Astrocyte (in vitro differentiated cells and primary cell): ENCODE data around the gene MIS12. TPM values are rescaled to one million over a fixed set of nuclear protein-coding genes. Genes with fewer than 3 reads are reported as not detected.
A peak's percentile ranks its signal among the peaks of the same experiment; 100 is the strongest.

Experiments used
- DNase-seq: peaks from one replicate; pipeline ENCODE4 v3.0.0-alpha.2; 2010; ENCODE audit warnings: low read depth
- FAIRE-seq: peaks from 2 replicates; lab custom pipeline; 2011; peaks lifted over from hg19 to GRCh38; lab: Jason Lieb, UNC
- H2AFZ ChIP-seq: 2 replicates; pipeline ENCODE4 v1.6.0; 2012; ENCODE audit warnings: low read depth, low read length, inconsistent platforms
- H3K27ac ChIP-seq: 2 replicates; pipeline ENCODE4 v1.5.1; 2011; ENCODE audit warnings: low read depth, low read length, inconsistent platforms
- H3K27me3 ChIP-seq: 2 replicates; pipeline ENCODE4 v1.6.0; 2011; ENCODE audit warnings: low read length, inconsistent platforms; ENCODE audit not compliant: insufficient read depth
- H3K36me3 ChIP-seq: 2 replicates; pipeline ENCODE4 v1.5.1; 2011; ENCODE audit warnings: low read length, inconsistent platforms; ENCODE audit not compliant: insufficient read depth
- H3K4me1 ChIP-seq: 2 replicates; pipeline ENCODE4 v1.5.1; 2011; ENCODE audit warnings: low read length, inconsistent platforms; ENCODE audit not compliant: insufficient read depth
- H3K4me2 ChIP-seq: 2 replicates; pipeline ENCODE4 v1.6.0; 2012; ENCODE audit warnings: low read length, inconsistent platforms
- H3K4me3 ChIP-seq: 2 replicates; pipeline ENCODE4 v1.5.1; 2011; ENCODE audit warnings: low read depth, mild to moderate bottlenecking, low read length, inconsistent platforms; ENCODE audit not compliant: insufficient read depth
- H3K79me2 ChIP-seq: 2 replicates; pipeline ENCODE4 v1.6.0; 2012; ENCODE audit warnings: mild to moderate bottlenecking, low read length, inconsistent platforms; ENCODE audit not compliant: insufficient read depth
- H3K9ac ChIP-seq: 2 replicates; pipeline ENCODE4 v1.6.0; 2012; ENCODE audit warnings: mild to moderate bottlenecking, low read length, inconsistent platforms
- H3K9me3 ChIP-seq: 2 replicates; pipeline ENCODE4 v1.5.1; 2012; ENCODE audit warnings: low read depth, mild to moderate bottlenecking, low read length, inconsistent platforms; ENCODE audit not compliant: insufficient read depth
- H4K20me1 ChIP-seq: 2 replicates; pipeline ENCODE4 v1.6.0; 2012; ENCODE audit warnings: low read length, inconsistent platforms; ENCODE audit not compliant: insufficient read depth
- H3K27ac Mint-ChIP-seq: one replicate; pipeline ENCODE4 v1.8.0; 2021; ENCODE audit warnings: mild to moderate bottlenecking, mixed read lengths; ENCODE audit not compliant: unreplicated experiment
- H3K27me3 Mint-ChIP-seq: one replicate; pipeline ENCODE4 v1.8.0; 2021; ENCODE audit warnings: low read depth, mixed read lengths; ENCODE audit not compliant: unreplicated experiment
- H3K36me3 Mint-ChIP-seq: one replicate; pipeline ENCODE4 v1.8.0; 2021; ENCODE audit warnings: low read depth, mixed read lengths; ENCODE audit not compliant: unreplicated experiment
- H3K4me1 Mint-ChIP-seq: one replicate; pipeline ENCODE4 v1.8.0; 2021; ENCODE audit warnings: low read depth, mixed read lengths; ENCODE audit not compliant: unreplicated experiment
- H3K4me3 Mint-ChIP-seq: one replicate; pipeline ENCODE4 v1.8.0; 2021; ENCODE audit warnings: mild to moderate bottlenecking, moderate library complexity, mixed read lengths; ENCODE audit not compliant: unreplicated experiment
- H3K9me3 Mint-ChIP-seq: one replicate; pipeline ENCODE4 v1.8.0; 2021; ENCODE audit warnings: mild to moderate bottlenecking, mixed read lengths; ENCODE audit not compliant: unreplicated experiment
- CTCF ChIP-seq: IDR thresholded peaks from 2 replicates; pipeline ENCODE4 v1.5.1; 2011; ENCODE audit warnings: low read depth, mild to moderate bottlenecking, inconsistent platforms, low read length, moderate library complexity; ENCODE audit not compliant: insufficient read depth
- EZH2 ChIP-seq: IDR thresholded peaks from 2 replicates; pipeline ENCODE4 v1.6.1; 2012; ENCODE audit warnings: mild to moderate bottlenecking, low read length, inconsistent platforms; ENCODE audit not compliant: insufficient read depth
- total RNA-seq: library from RNA; stranded (reverse); gene quantifications from 2 replicates; pipeline ENCODE4 v1.2.1, GENCODE V29; 2021

The MIS12 gene
- total RNA-seq, 1 donor from 2014 or later, result 12.2 TPM

- Mint-ChIP-seq H3K27me3 (no peaks in the 10 kb centered on the region), H3K36me3 (peaks cover 13% of the 10 kb centered on the region), H3K9me3 (no peaks in the 10 kb centered on the region), H3K4me1 (peaks cover 14% of the 10 kb centered on the region), H3K27ac (peak within 1 kb of the TSS; percentile 92), H3K4me3 (peak within 1 kb of the TSS; percentile 89)
- Histone ChIP-seq H3K27me3 (no peaks in the 10 kb centered on the region), H3K79me2 (peaks cover 44% of the 10 kb centered on the region), H3K27ac (peak within 1 kb of the TSS; percentile 72), H3K36me3 (peaks cover 34% of the 10 kb centered on the region), H3K9ac (peak within 1 kb of the TSS; percentile 95), H3K9me3 (no peaks in the 10 kb centered on the region), H3K4me3 (peak within 1 kb of the TSS; percentile 99), H3K4me1 (peaks cover 14% of the 10 kb centered on the region), H4K20me1 (peaks cover 28% of the 10 kb centered on the region), H2AFZ (peak within 1 kb of the TSS; percentile 90), H3K4me2 (peak within 1 kb of the TSS; percentile 99)
- peak; percentile 93 for TF ChIP-seq CTCF
- TF ChIP-seq EZH2, result no peak
- FAIRE-seq (no peak), DNase-seq (peak; percentile 75)
Measured at GRCh38 chr17:5438716-5439445, 47.5 kb upstream of the MIS12 start, which contains the start of gene C1QBP. TSS of gene C1QBP (minus strand) at chr17:5439155. CDS start at chr17:5439073, 82 bp downstream.

- TF ChIP-seq EZH2, result no peak
- TF ChIP-seq CTCF, result no peak
- peak overlapping the region; percentile 45 for H3K27ac Mint-ChIP-seq
- no peak for FAIRE-seq
- H3K4me1 ChIP-seq, result peaks cover 14% of the 10 kb centered on the region
- peak overlapping the region; percentile 99 for H3K4me3 ChIP-seq
- H3K27ac ChIP-seq, result no peak overlapping the region
- H3K79me2 ChIP-seq, result peaks cover 41% of the 10 kb centered on the region
- H4K20me1 ChIP-seq, result peaks cover 25% of the 10 kb centered on the region
- peak overlapping the region; percentile 46 for H2AFZ ChIP-seq
- no peaks in the 10 kb centered on the region for H3K27me3 ChIP-seq
- peaks cover 12% of the 10 kb centered on the region for H3K36me3 Mint-ChIP-seq
- H3K9me3 Mint-ChIP-seq, result no peaks in the 10 kb centered on the region
- DNase-seq, result no peak
- peak overlapping the region; percentile 99 for H3K4me2 ChIP-seq
- peak overlapping the region; percentile 79 for H3K4me3 Mint-ChIP-seq
- peaks cover 31% of the 10 kb centered on the region for H3K36me3 ChIP-seq
- H3K4me1 Mint-ChIP-seq, result peaks cover 14% of the 10 kb centered on the region
- H3K9me3 ChIP-seq, result no peaks in the 10 kb centered on the region
- H3K9ac ChIP-seq, result peak overlapping the region; percentile 95
- no peaks in the 10 kb centered on the region for H3K27me3 Mint-ChIP-seq
Measured at GRCh38 chr17:5439446-5439764, 47.0 kb upstream of the MIS12 start.

- no peaks in the 10 kb centered on the region for H3K4me1 Mint-ChIP-seq
- Histone ChIP-seq H3K27ac (no peak overlapping the region), H2AFZ (no peak overlapping the region), H3K9ac (no peak overlapping the region), H3K27me3 (no peaks in the 10 kb centered on the region), H3K4me1 (no peaks in the 10 kb centered on the region), H3K4me3 (no peak overlapping the region), H3K9me3 (no peaks in the 10 kb centered on the region), H3K79me2 (peaks cover 2% of the 10 kb centered on the region), H3K4me2 (no peak overlapping the region), H4K20me1 (no peaks in the 10 kb centered on the region), H3K36me3 (peaks cover 22% of the 10 kb centered on the region)
- H3K27ac Mint-ChIP-seq, result no peak overlapping the region
- no peak for DNase-seq
- peaks cover 19% of the 10 kb centered on the region for H3K36me3 Mint-ChIP-seq
- H3K4me3 Mint-ChIP-seq, result no peak overlapping the region
- FAIRE-seq, result no peak
- TF ChIP-seq EZH2 (no peak), CTCF (no peak)
- no peaks in the 10 kb centered on the region for H3K9me3 Mint-ChIP-seq
- no peaks in the 10 kb centered on the region for H3K27me3 Mint-ChIP-seq
Measured at GRCh38 chr17:5443728-5444127, 42.6 kb upstream of the MIS12 start.
